Dedifferentiated amniotic fluid mesenchymal stem cell (primary cell): ENCODE measurements around the gene FARS2.
"Not testable (repeated sequence)": the region's sequence is repeated elsewhere in the genome, so short reads cannot be mapped to it uniquely, and the experiment has no call there.

Source experiments
- DNase-seq: peaks from one replicate; pipeline ENCODE4 v3.0.0-alpha.2; 2016; ENCODE audit errors: extremely low spot score

FARS2 gene

DNA sequence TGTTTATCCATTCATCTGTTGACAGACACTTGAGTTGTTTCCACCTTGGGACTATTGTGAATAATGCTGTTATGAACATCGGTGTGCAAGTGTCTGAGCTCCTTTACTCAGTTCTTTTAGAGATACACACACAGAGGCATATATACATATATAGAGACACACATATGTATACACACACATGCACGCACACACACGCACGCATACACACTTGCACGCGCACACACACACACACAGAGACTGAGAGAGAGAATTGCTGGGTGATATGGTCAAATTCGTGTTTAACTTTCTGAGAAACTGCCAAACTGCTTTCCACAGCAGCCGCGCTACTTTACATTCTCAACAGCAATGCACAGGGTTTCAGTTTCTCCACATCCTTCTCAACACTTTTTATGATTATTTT lies 273.3 kb downstream of the FARS2 start:
- no peak for DNase-seq

DNA sequence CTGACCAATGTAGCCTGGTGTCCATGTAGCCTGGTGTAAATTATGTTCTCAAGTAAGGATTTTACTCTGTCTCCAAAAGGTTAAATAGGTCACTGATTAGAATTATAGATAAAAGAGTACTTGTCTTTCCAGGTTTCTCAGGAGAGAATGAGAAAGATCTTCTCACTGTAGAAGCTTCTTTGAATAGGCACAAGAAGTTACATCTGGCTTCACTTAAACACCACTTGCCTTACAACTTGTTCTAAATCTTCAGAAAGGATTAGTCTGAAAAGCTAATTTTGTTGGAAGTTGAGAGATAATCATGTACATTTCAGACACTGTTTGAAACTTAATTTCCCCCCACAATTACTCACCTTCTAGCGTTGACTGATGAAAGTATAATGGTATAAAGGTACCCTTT lies 275.3 kb downstream of the FARS2 start:
- no peak for DNase-seq

GRCh38 chr6:5537132-5537531 lies 275.8 kb downstream of the FARS2 start:
- no peak for DNase-seq

GRCh38 chr6:5537967-5538366 lies 276.7 kb downstream of the FARS2 start:
- DNase-seq = peak; percentile 52

GRCh38 chr6:5540370-5540769 lies 279.1 kb downstream of the FARS2 start:
- DNase-seq = no peak

DNA sequence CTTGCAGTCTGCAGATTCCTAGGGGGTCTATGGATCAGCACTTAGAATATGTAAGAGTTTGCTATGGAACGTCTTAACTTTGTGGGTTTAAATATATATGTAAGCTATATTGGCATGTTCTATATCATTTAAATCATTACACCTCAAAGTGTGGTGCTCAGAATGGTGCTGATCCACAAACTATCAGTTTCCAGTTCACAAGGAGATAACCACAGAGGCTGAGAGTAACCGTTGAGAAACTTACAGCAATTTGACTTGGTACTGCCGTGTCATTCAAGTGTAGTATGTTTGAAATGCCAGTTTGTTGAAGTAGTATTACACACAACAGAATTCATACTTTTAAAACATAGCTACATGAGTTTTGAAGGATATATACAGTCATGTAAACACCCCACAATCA lies 279.7 kb downstream of the FARS2 start:
- no peak for DNase-seq

DNA sequence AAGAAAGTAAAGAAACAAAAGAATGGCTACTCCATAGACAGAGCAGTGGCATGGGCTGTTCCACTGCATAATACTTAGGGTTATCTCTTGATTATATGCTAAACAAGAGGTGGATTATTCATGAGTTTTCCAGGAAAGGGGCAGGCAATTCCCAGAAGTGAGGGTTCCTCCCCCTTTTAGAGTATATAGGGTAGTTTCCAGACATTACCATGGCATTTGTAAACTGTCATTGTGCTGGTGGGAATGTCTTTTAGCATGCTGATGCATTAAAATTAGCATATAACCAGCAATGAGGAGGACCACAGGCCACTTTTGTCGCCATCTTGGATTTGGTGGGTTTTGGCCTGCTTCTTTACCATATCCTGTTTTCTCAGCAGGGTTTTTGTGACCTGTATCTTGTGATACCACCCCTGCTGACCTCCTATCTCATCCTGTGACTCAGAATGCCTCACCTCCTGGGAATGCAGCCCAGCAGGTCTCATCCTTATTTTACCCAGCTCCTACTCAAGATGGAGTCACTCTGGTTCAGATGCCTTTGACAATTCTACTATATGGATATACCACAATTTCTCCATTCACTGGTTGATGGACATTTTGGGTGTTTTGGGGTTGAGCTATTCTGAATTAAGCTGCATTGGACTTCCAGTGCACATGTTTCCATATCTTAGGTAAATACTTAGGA lies 280.6 kb downstream of the FARS2 start:
- no peak for DNase-seq

- no peak for DNase-seq
Measured at GRCh38 chr6:5547556-5547955, 286.2 kb downstream of the FARS2 start.

- DNase-seq = no peak
Measured at GRCh38 chr6:5550631-5551030, 289.3 kb downstream of the FARS2 start.

- DNase-seq = no peak
Measured at GRCh38 chr6:5552243-5552642, 290.9 kb downstream of the FARS2 start.

GRCh38 chr6:5553767-5554166 lies 292.5 kb downstream of the FARS2 start:
- no peak for DNase-seq

DNA sequence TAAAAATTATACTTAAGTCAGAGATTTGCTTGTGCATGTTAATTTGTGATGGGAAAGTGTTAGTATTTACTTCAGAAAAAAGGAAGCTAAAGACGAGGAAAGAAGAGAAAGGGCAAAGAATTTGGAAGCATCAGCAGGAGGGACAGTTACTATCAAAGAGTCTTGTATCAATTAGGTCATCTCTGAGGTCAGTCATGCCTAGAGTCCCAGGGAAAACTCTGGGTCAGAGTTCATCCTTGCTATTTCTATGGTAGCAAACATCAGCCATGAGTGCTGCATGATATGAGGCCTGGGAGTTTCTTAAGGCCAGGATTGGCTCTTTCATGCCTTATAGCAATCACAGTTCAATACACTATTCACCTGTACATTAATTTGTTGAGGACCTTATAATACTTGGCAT lies 292.9 kb downstream of the FARS2 start:
- DNase-seq = no peak

DNA sequence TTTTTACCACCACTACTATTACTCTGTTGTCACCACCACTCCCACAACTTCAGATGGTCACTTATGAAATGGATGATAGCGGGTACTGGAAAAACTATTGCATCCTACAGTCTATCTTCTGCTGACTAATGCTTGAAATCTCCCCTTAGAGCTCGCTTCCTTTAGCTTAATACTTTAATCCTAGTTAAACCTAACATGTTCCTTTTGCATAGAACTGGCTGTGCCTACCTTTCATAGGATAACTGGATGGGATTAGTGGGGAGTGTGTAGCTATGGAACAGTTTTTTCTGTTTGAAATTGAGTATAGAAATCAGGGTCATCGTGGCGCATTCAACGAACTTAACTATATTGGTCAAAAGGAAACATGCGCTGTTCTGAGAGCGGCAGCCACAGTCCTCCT lies 294.7 kb downstream of the FARS2 start:
- no peak for DNase-seq

GRCh38 chr6:5557506-5557905 lies 296.2 kb downstream of the FARS2 start:
- no peak for DNase-seq

- no peak for DNase-seq
Measured at GRCh38 chr6:5559651-5560050, 298.3 kb downstream of the FARS2 start.

DNA sequence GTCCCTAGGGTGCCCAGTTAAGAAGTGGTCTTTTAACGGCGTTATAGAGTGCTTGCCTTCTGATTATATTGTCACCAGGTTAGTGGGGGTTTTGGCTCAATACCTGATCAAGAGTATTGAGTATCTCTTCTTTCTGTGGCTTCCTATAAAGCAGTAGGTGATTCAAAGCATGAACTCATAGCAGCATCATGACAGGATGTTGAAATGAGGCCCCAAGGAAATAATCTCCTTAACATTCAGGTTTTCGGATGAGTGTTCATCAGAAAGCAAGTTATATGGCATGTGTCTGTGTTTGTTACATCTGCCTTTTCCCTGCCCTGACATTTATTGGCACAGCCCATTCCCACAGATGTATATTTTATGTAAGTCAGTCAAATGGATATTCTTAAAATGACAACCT lies 301.0 kb downstream of the FARS2 start:
- no peak for DNase-seq

GRCh38 chr6:5563086-5563485 lies 301.8 kb downstream of the FARS2 start:
- DNase-seq = no peak

- DNase-seq = not testable (repeated sequence)
Measured at GRCh38 chr6:5564746-5565145, 303.4 kb downstream of the FARS2 start.

GRCh38 chr6:5565971-5566370 lies 304.7 kb downstream of the FARS2 start:
- no peak for DNase-seq

DNA sequence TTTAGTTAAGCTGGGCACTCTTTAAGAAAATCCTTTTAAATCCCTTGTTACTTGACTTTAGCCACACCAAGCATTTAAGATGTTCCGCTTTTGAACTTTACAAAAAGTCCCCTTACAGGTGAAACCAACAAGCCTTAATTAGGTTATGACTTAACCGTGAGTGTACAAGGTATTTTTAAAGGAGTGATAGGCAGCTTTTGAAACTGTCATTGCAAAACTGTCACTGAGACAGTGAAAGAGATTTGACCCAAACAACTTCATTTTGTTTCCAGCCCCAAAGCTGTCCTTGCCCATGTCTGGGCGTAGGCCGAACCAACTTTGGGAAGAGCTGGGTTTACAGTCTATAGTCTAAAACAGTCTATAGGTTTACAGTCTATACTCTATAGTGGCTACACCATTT lies 305.4 kb downstream of the FARS2 start:
- no peak for DNase-seq

DNA sequence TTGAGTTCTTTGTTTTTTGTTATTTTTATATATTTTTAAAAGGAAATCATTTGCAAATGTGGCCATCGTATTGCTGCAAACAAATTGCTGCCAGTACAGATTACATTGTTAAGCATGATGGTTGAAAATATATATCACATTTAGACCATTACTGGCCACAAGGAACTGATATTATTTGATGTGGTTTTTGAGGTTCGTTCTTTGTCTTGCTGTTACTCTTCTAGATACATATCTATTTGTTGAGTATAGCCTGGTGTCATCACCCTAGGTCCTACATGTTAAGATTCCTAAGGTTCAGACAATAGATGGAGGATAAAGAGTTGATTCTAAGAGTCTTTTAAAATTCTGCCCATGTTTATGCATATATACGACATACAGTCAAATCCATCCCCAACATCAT lies 306.0 kb downstream of the FARS2 start:
- no peak for DNase-seq

DNA sequence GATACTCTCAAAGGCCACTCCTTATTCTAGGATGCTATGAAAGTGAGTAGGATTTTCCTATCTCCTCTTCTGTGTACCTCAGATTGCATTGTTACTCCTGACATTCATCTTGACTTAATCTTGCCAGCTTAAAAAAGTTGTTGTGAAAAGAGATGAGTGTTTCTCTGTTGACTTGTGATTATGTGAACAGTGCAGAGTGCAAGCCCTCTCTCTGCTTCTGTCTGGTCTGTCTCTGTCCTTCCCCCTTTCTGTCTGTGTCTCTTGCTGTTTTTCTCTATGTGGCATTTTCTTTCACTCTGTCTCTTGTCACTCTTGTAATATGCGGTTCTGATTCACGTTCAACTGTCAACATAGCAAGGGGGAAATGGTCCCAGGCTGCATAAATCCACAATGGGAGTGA lies 306.6 kb downstream of the FARS2 start:
- no peak for DNase-seq

DNA sequence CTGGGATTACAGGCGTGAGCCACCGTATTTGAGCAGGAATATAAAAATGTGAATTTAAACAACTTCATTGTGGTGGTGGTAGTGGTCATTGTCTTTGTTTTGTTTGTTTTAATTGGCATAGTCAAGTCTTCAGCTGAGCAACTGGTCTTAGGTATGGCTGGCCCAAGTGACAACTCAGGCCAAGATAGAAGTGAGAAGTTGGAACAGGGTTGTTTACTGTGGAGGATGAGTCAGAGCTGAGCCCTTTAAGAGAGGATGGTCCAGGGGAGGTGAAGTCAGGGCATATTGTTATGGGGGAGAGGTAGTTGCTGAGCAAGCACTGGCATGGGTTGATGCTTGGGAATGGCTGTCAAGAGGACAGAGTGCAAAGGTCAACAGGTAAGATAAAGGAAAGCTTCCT lies 308.2 kb downstream of the FARS2 start:
- no peak for DNase-seq

- DNase-seq = no peak
Measured at GRCh38 chr6:5570641-5571040, 309.3 kb downstream of the FARS2 start.
